SK-N-SH (cell line): Measurements from ENCODE around the gene MGA. TPM values are rescaled to one million over a fixed set of nuclear protein-coding genes. Genes with fewer than 3 reads are reported as not detected.

Experiments used
- CTCF ChIA-PET: fragments of 300-600, 350-600 bp; formaldehyde crosslinking; extraction: SDS; loops from one replicate; lab custom pipeline; 2021; lab: Yijun Ruan, JAX
- POLR2A ChIA-PET: fragments of 350-600 bp; sonication (Branson Sonifier 250); formaldehyde crosslinking; extraction: SDS; loops from one replicate; lab custom pipeline; 2020; ENCODE audit warnings: antibody characterized with exemption, inconsistent platforms; lab: Yijun Ruan, JAX
- DNase-seq: peaks from one replicate; pipeline ENCODE4 v3.0.0; 2012
- H2AFZ ChIP-seq: fragments of 200-600 bp; sonication (generic); 2 replicates; pipeline ENCODE4 v1.8.1; 2016; ENCODE audit warnings: antibody characterized with exemption, mild to moderate bottlenecking, low read depth
- H3F3A ChIP-seq: fragments of 200-600 bp; sonication (generic); replicated peaks from 2 replicates; pipeline ENCODE3; 2016; ENCODE audit warnings: antibody characterized with exemption, mild to moderate bottlenecking; ENCODE audit not compliant: insufficient read depth
- H3K27ac ChIP-seq, 2 experiments: fragments of 200-500 bp in 1 of 2; fragments of 200-600 bp in 1 of 2; sonication (Bioruptor generic) in 1 of 2; sonication (generic), shearing (Covaris generic) in 1 of 2; 2 replicates each; pipeline versions ENCODE4 v1.5.1 to v1.6.1; 2014 to 2016; ENCODE audit warnings: low read depth in 2 of 2, inconsistent platforms in 1 of 2, low read length in 1 of 2, mild to moderate bottlenecking in 1 of 2, mixed read lengths in 1 of 2
- H3K27me3 ChIP-seq: fragments of 200-600 bp; sonication (generic), shearing (Covaris generic); 2 replicates; pipeline ENCODE4 v1.6.1; 2016; ENCODE audit warnings: mixed run types; ENCODE audit not compliant: insufficient read depth
- H3K36me3 ChIP-seq, 2 experiments: fragments of 200-500 bp in 1 of 2; fragments of 200-600 bp in 1 of 2; sonication (Bioruptor generic) in 1 of 2; sonication (generic) in 1 of 2; replicated peaks in 1 of 2; 2 replicates each; pipeline versions ENCODE3 to v1.5.1; 2014 to 2016; ENCODE audit warnings: low read length in 1 of 2, mild to moderate bottlenecking in 1 of 2; ENCODE audit not compliant: insufficient read depth in 2 of 2, control insufficient read depth in 1 of 2
- H3K4me1 ChIP-seq, 2 experiments: fragments of 200-500 bp in 1 of 2; fragments of 200-600 bp in 1 of 2; sonication (Bioruptor generic) in 1 of 2; sonication (generic), shearing (Covaris generic) in 1 of 2; 2 replicates each; pipeline versions ENCODE4 v1.5.1 to v1.6.1; 2014 to 2016; ENCODE audit warnings: low read depth in 1 of 2, low read length in 1 of 2, mixed run types in 1 of 2; ENCODE audit not compliant: insufficient read depth in 2 of 2, control insufficient read depth in 1 of 2
- H3K4me2 ChIP-seq: fragments of 200-600 bp; sonication (generic), shearing (Covaris generic); 2 replicates; pipeline ENCODE4 v1.6.1; 2017; ENCODE audit warnings: mixed run types
- H3K4me3 ChIP-seq, 2 experiments: fragments of 200-500 bp in 1 of 2; fragments of 200-600 bp in 1 of 2; sonication (Bioruptor generic) in 1 of 2; sonication (generic), shearing (Covaris generic) in 1 of 2; 2 replicates each; pipeline versions ENCODE4 v1.5.1 to v1.8.1; 2014 to 2016; ENCODE audit warnings: low read depth in 2 of 2, inconsistent platforms in 1 of 2, low read length in 1 of 2, mild to moderate bottlenecking in 1 of 2, mixed read lengths in 1 of 2, moderate library complexity in 1 of 2
- H3K79me2 ChIP-seq: fragments of 200-600 bp; sonication (generic); 2 replicates; pipeline ENCODE4 v1.8.1; 2017; ENCODE audit warnings: mild to moderate bottlenecking; ENCODE audit not compliant: insufficient read depth
- H3K9ac ChIP-seq: fragments of 200-600 bp; sonication (generic); 2 replicates; pipeline ENCODE4 v1.6.1; 2017; ENCODE audit warnings: mixed run types
- H3K9me2 ChIP-seq: fragments of 200-600 bp; sonication (generic); 2 replicates; pipeline ENCODE4 v1.6.1; 2017; ENCODE audit warnings: mixed run types
- H3K9me3 ChIP-seq: fragments of 200-600 bp; sonication (generic); 2 replicates; pipeline ENCODE4 v1.6.1; 2017; ENCODE audit warnings: mixed run types, mild to moderate bottlenecking, moderate library complexity
- H4K20me1 ChIP-seq: fragments of 200-600 bp; sonication (generic); 2 replicates; pipeline ENCODE4 v1.6.1; 2017; ENCODE audit warnings: mild to moderate bottlenecking, mixed run types; ENCODE audit not compliant: insufficient read depth
- CHD2 ChIP-seq: fragments of 150-350 bp; IDR thresholded peaks from 2 replicates; pipeline ENCODE4 v1.6.1; 2018; ENCODE audit warnings: low read length; ENCODE audit not compliant: partially characterized antibody
- ELF1 ChIP-seq: IDR thresholded peaks from 2 replicates; pipeline ENCODE4 v1.4.0; 2012
- EP300 ChIP-seq, 2 experiments: IDR thresholded peaks; 2 replicates each; pipeline versions ENCODE4 v1.4.0 to v1.6.1; 2012; ENCODE audit warnings: borderline replicate concordance in 1 of 2, low read depth in 1 of 2, low read length in 1 of 2
- FOXJ3 ChIP-seq: sonication (generic); formaldehyde crosslinking; IDR thresholded peaks from 2 replicates; pipeline ENCODE4 v1.5.1; 2020; ENCODE audit warnings: mild to moderate bottlenecking, missing genetic modification reagents
- GABPA ChIP-seq: IDR thresholded peaks from 2 replicates; pipeline ENCODE4 v1.4.0; 2012; ENCODE audit warnings: low read depth, mild to moderate bottlenecking
- GATA2 ChIP-seq: sonication (generic); formaldehyde crosslinking; IDR thresholded peaks from 2 replicates; pipeline ENCODE4 v1.5.0; 2020; ENCODE audit warnings: mild to moderate bottlenecking, missing genetic modification reagents
- JUND ChIP-seq: IDR thresholded peaks from 2 replicates; pipeline ENCODE4 v1.4.0; 2012
- MAX ChIP-seq: IDR thresholded peaks from 2 replicates; pipeline ENCODE4 v1.4.0; 2012; ENCODE audit warnings: low read depth
- MXI1 ChIP-seq: IDR thresholded peaks from 2 replicates; pipeline ENCODE4 v1.6.1; 2012; ENCODE audit warnings: mild to moderate bottlenecking, low read depth, low read length, improper control_type of control experiment
- NFIC ChIP-seq: IDR thresholded peaks from 2 replicates; pipeline ENCODE4 v1.4.0; 2012; ENCODE audit warnings: borderline replicate concordance
- PBX3 ChIP-seq: IDR thresholded peaks from 2 replicates; pipeline ENCODE4; 2012
- RCOR1 ChIP-seq: fragments of 150-350 bp; IDR thresholded peaks from 2 replicates; pipeline ENCODE4 v1.6.1; 2017; ENCODE audit warnings: antibody characterized with exemption, low read length
- RFX5 ChIP-seq: IDR thresholded peaks from 2 replicates; pipeline ENCODE4 v1.6.1; 2012; ENCODE audit warnings: mild to moderate bottlenecking, improper control_type of control experiment, low read length
- RXRA ChIP-seq: IDR thresholded peaks from 2 replicates; pipeline ENCODE4 v1.4.0; 2012; ENCODE audit warnings: low read depth, mild to moderate bottlenecking, borderline replicate concordance
- SIN3A ChIP-seq: IDR thresholded peaks from 2 replicates; pipeline ENCODE4 v1.6.1; 2012; ENCODE audit warnings: low read depth, mild to moderate bottlenecking, low read length, moderate library complexity, borderline replicate concordance
- SMC3 ChIP-seq: IDR thresholded peaks from 2 replicates; pipeline ENCODE4 v1.6.1; 2012; ENCODE audit warnings: low read depth, low read length, improper control_type of control experiment
- TCF12 ChIP-seq: IDR thresholded peaks from 2 replicates; pipeline ENCODE4 v1.4.0; 2012
- TEAD4 ChIP-seq: IDR thresholded peaks from 2 replicates; pipeline ENCODE4 v1.4.0; 2012; ENCODE audit warnings: mild to moderate bottlenecking, borderline replicate concordance; ENCODE audit not compliant: insufficient read depth
- YY1 ChIP-seq: IDR thresholded peaks from 2 replicates; pipeline ENCODE4 v1.4.0; 2012; ENCODE audit warnings: low read depth, mild to moderate bottlenecking
- WGBS: methylation state at CpG from one replicate; pipeline ENCODE4 v1.1.6; 2017; ENCODE audit warnings: low lambda C conversion rate; 5-methylcytosine and 5-hydroxymethylcytosine counted together
- polyA plus RNA-seq, 3 experiments: library from polyadenylated mRNA; depleted of rRNA; stranded (reverse); fragments of >200 nt; gene quantifications; 2 replicates each; pipeline ENCODE4 v1.2.3, GENCODE V29; 2012
- TF ChIP-seq, protein P1 (sequence below): fragments of 150-350 bp; IDR thresholded peaks from 2 replicates; pipeline ENCODE4 v1.6.1; 2017; ENCODE audit warnings: antibody characterized with exemption, low read length, low read depth, borderline replicate concordance
- TF ChIP-seq, protein P2 (sequence below): IDR thresholded peaks from 2 replicates; pipeline ENCODE4 v1.4.0; 2012; ENCODE audit warnings: low read depth, borderline replicate concordance

MGA gene
- polyA plus RNA-seq, 1 of the 3 experiments (the other 2 are of a cell fraction) = 2.3 TPM

DNA sequence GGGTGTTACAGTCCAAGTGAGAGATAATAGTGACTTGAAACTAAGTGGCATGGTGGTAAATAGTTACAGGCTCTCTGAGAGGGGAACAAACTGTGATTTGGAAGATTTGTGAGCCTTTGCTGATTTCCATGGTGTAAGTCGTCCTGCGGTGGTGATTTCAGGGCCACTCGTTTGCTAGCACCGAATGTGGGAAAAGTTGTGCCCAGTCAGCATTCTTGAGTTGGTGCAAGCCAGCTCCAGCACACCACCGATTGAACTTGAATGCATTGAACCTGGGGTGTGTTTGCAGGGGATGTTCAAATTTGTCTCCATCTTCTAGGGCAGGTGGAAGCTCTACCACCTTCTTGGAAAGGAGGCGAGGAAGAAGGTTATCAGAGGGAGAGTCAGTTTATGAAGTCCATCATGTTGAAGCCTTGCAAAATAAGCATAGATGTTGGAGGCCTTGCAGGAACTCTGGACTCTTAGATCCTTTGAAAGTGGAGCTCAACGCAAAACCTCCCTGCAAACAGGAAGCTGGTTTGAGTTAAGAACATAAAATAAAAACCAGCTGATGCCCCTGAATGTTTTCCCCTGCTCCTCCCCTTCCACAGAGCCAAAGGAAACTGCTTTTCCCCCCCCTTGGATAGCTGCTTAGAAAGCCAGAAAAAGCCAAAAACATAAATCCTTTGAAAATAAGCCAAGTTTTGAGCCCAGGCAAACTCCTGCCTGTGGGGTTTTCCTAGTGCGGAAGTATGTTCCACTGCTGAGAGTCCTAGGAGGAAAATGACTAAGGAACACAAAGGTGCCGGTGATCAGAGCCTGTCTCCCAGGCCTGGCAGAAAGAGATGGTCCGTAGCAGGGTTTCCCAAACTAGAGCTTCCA lies 136.0 kb downstream of the MGA start:
- ChIA-PET CTCF (interaction anchor here (1.2 to 6.4 kb wide), 3 partner anchors 16 to 238 kb away, joined by 3 to 36 read pairs (median 4); no protein-coding TSS in a partner anchor), POLR2A (interaction anchor here (0.8 to 1.1 kb wide), 2 partner anchors 22 to 339 kb away, joined by 3 read pairs; partner anchors contain the start of gene MAPKBP1)
- Histone ChIP-seq H2AFZ (peak overlapping the region; percentile 64), H4K20me1 (no peaks in the 10 kb centered on the region), H3K9ac (no peak overlapping the region; the same call in 1 of the 2 replicates), H3K4me1 (peaks cover 23 to 35% of the 10 kb centered on the region in 2 experiments), H3K79me2 (peaks cover 43% of the 10 kb centered on the region), H3K27me3 (no peaks in the 10 kb centered on the region), H3K4me3 (0 out of 4 replicates have a peak overlapping the region, but pooled peaks of 1 of the 2 experiments have one; percentile 14), H3F3A (no peaks in the 10 kb centered on the region), H3K36me3 (peaks cover 0 to 10% of the 10 kb centered on the region in 2 experiments), H3K27ac (peak overlapping the region; percentile 74 to 77), H3K4me2 (peak overlapping the region; percentile 60), H3K9me3 (no peaks in the 10 kb centered on the region), H3K9me2 (no peaks in the 10 kb centered on the region)
- 68% methylated on average over 10 of the region's 10 CpGs for WGBS
- DNase-seq = peak; percentile 42
- TF ChIP-seq RFX5 (no peak), YY1 (no peak), RCOR1 (0 out of 2 replicates have a peak, but pooled peaks have one; percentile 9), JUND (no peak), TEAD4 (no peak), EP300 (IDR thresholded peaks at IDR 0.05; ENCODE audit: borderline replicate concordance in 1 of 2, low read depth in 1 of 2, low read length in 1 of 2) (no peak), SMC3 (no peak), FOXJ3 (no peak), SIN3A (no peak), MAX (no peak), ELF1 (0 out of 2 replicates have a peak, but pooled peaks have one; percentile 37), CHD2 (peak; percentile 9), GATA2 (CRISPR knock-in tag) (no peak), PBX3 (peak; percentile 26; the same call in 1 of the 2 replicates), NFIC (peak; percentile 51), TCF12 (peak; percentile 84), RXRA (no peak), MXI1 (no peak), GABPA (peak; percentile 14; the same call in 1 of the 2 replicates)
- TF ChIP-seq, protein P1, sequence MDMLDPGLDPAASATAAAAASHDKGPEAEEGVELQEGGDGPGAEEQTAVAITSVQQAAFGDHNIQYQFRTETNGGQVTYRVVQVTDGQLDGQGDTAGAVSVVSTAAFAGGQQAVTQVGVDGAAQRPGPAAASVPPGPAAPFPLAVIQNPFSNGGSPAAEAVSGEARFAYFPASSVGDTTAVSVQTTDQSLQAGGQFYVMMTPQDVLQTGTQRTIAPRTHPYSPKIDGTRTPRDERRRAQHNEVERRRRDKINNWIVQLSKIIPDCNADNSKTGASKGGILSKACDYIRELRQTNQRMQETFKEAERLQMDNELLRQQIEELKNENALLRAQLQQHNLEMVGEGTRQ = no peak
- TF ChIP-seq, protein P2, sequence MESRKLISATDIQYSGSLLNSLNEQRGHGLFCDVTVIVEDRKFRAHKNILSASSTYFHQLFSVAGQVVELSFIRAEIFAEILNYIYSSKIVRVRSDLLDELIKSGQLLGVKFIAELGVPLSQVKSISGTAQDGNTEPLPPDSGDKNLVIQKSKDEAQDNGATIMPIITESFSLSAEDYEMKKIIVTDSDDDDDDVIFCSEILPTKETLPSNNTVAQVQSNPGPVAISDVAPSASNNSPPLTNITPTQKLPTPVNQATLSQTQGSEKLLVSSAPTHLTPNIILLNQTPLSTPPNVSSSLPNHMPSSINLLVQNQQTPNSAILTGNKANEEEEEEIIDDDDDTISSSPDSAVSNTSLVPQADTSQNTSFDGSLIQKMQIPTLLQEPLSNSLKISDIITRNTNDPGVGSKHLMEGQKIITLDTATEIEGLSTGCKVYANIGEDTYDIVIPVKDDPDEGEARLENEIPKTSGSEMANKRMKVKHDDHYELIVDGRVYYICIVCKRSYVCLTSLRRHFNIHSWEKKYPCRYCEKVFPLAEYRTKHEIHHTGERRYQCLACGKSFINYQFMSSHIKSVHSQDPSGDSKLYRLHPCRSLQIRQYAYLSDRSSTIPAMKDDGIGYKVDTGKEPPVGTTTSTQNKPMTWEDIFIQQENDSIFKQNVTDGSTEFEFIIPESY = no peak
